Type B pancreatic cell (in vitro differentiated cells): Measurements from ENCODE around the gene USP48. TPM values are rescaled to one million over a fixed set of nuclear protein-coding genes. Genes with fewer than 3 reads are reported as not detected.

Experiments used
- DNase-seq: peaks from one replicate; pipeline ENCODE4 v3.0.0; 2021; ENCODE audit warnings: mixed read lengths; ENCODE audit not compliant: unreplicated experiment; ENCODE audit errors: extremely low spot score
- H3K27ac Mint-ChIP-seq: 2 replicates; pipeline ENCODE4 v1.8.0; 2021; ENCODE audit warnings: mild to moderate bottlenecking, mixed read lengths
- H3K27me3 Mint-ChIP-seq: 2 replicates; pipeline ENCODE4 v1.8.0; 2021; ENCODE audit warnings: mixed read lengths
- H3K36me3 Mint-ChIP-seq: 2 replicates; pipeline ENCODE4 v1.8.0; 2021; ENCODE audit warnings: mixed read lengths
- H3K4me1 Mint-ChIP-seq: one replicate; pipeline ENCODE4 v1.8.0; 2021; ENCODE audit warnings: mixed read lengths; ENCODE audit not compliant: unreplicated experiment
- H3K4me3 Mint-ChIP-seq: 2 replicates; pipeline ENCODE4 v1.8.0; 2021; ENCODE audit warnings: mild to moderate bottlenecking, mixed read lengths
- H3K9me3 Mint-ChIP-seq: 2 replicates; pipeline ENCODE4 v1.8.0; 2021; ENCODE audit warnings: mixed read lengths
- total RNA-seq: library from RNA; stranded (reverse); gene quantifications from 2 replicates; pipeline ENCODE4 v1.2.1, GENCODE V29; 2021; ENCODE audit warnings: low replicate concordance
- TF ChIP-seq, protein P1 (sequence below): fragments of 200-600 bp; sonication (generic); conservative IDR thresholded peaks from 2 replicates; pipeline ENCODE4 v1.5.0; 2021; ENCODE audit warnings: antibody characterized with exemption, mild to moderate bottlenecking

Gene USP48
- total RNA-seq, 1 donor from 2014 or later: 66.7 TPM

DNA sequence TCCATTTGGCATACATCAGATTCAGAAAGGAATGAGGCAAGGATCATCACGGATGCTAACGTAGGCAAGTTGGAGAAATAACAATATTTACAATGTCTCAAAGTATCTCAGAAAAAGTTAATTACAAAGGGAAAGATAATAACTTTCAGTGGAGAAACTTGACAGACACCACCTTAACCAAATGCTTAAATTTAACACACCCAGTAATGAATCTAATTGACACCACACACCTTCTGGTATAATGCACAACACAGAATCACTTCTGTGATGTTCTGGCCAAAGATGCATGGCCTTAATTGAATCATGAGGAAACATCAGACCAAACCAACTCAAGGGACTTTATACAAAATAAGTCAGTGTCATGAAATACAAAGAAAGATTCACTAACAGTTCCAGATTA, 23.1 kb downstream of the USP48 start:
- Mint-ChIP-seq H3K27me3 (no peaks in the 10 kb centered on the region), H3K9me3 (no peaks in the 10 kb centered on the region), H3K4me3 (no peak overlapping the region), H3K27ac (no peak overlapping the region), H3K36me3 (peaks cover 3% of the 10 kb centered on the region), H3K4me1 (peaks cover 12% of the 10 kb centered on the region)
- TF ChIP-seq, protein P1, sequence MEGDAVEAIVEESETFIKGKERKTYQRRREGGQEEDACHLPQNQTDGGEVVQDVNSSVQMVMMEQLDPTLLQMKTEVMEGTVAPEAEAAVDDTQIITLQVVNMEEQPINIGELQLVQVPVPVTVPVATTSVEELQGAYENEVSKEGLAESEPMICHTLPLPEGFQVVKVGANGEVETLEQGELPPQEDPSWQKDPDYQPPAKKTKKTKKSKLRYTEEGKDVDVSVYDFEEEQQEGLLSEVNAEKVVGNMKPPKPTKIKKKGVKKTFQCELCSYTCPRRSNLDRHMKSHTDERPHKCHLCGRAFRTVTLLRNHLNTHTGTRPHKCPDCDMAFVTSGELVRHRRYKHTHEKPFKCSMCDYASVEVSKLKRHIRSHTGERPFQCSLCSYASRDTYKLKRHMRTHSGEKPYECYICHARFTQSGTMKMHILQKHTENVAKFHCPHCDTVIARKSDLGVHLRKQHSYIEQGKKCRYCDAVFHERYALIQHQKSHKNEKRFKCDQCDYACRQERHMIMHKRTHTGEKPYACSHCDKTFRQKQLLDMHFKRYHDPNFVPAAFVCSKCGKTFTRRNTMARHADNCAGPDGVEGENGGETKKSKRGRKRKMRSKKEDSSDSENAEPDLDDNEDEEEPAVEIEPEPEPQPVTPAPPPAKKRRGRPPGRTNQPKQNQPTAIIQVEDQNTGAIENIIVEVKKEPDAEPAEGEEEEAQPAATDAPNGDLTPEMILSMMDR: no peak
- DNase-seq: no peak

- no peak overlapping the region for H3K27ac Mint-ChIP-seq
- no peak for DNase-seq
Measured at GRCh38 chr1:21759182-21759581, 23.8 kb downstream of the USP48 start.

GRCh38 chr1:21758614-21759013, 24.3 kb downstream of the USP48 start:
- no peak for DNase-seq
- Mint-ChIP-seq H3K36me3 (peaks cover 3% of the 10 kb centered on the region), H3K4me3 (no peak overlapping the region), H3K4me1 (peaks cover 6% of the 10 kb centered on the region), H3K27me3 (no peaks in the 10 kb centered on the region), H3K9me3 (no peaks in the 10 kb centered on the region), H3K27ac (no peak overlapping the region)
- TF ChIP-seq, protein P1: no peak

More at GRCh38 chr1:21759182-21759581, 23.8 kb downstream of the USP48 start:
- no peaks in the 10 kb centered on the region for H3K27me3 Mint-ChIP-seq
- peaks cover 10% of the 10 kb centered on the region for H3K4me1 Mint-ChIP-seq
- peaks cover 3% of the 10 kb centered on the region for H3K36me3 Mint-ChIP-seq
- no peaks in the 10 kb centered on the region for H3K9me3 Mint-ChIP-seq
- TF ChIP-seq, protein P1: no peak
- no peak overlapping the region for H3K4me3 Mint-ChIP-seq

GRCh38 chr1:21756393-21757089, 26.4 kb downstream of the USP48 start:
- Mint-ChIP-seq H3K36me3 (peaks cover 9% of the 10 kb centered on the region), H3K9me3 (no peaks in the 10 kb centered on the region), H3K27ac (no peak overlapping the region), H3K4me3 (no peak overlapping the region), H3K4me1 (no peaks in the 10 kb centered on the region), H3K27me3 (no peaks in the 10 kb centered on the region)
- TF ChIP-seq, protein P1: no peak
- no peak for DNase-seq

DNA sequence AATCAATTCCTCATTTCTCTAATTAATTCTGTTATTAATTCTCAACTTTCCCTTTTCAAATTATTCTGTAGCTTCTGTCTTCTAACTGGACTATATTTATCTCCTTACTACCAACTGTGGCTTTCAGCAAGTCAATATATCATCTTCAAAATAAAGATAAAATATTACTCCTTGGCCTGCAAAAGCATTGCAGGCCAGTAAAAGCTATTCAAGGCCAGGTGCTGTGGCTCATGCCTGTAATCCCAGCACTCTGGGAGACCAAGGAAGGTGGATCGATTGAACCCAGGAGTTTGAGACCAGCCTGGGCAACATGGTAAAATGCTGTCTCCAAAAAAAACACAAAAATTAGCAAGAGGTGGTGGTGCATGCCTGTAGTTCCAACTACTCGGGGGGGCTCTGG, 27.9 kb downstream of the USP48 start:
- Mint-ChIP-seq H3K9me3 (no peaks in the 10 kb centered on the region), H3K4me1 (no peaks in the 10 kb centered on the region), H3K36me3 (peaks cover 17% of the 10 kb centered on the region), H3K27ac (no peak overlapping the region), H3K4me3 (no peak overlapping the region), H3K27me3 (no peaks in the 10 kb centered on the region)
- DNase-seq: no peak
- TF ChIP-seq, protein P1: no peak
